Endothelial cell of umbilical vein (primary cell): Measurements from ENCODE around the gene TECTB.

Experiments used
- EZH2 ChIP-seq: IDR thresholded peaks from 2 replicates; pipeline ENCODE4 v1.6.1; 2012; ENCODE audit warnings: borderline replicate concordance, low read depth, mild to moderate bottlenecking, moderate library complexity, low read length, inconsistent platforms; ENCODE audit not compliant: severe bottlenecking
- FOS ChIP-seq: IDR thresholded peaks from 2 replicates; pipeline ENCODE4 v1.6.1; 2011; ENCODE audit warnings: mild to moderate bottlenecking, low read length, moderate library complexity, borderline replicate concordance; ENCODE audit not compliant: insufficient read depth
- GATA2 ChIP-seq: IDR thresholded peaks from 2 replicates; pipeline ENCODE4 v1.7.0; 2011; ENCODE audit warnings: low read depth, mild to moderate bottlenecking, moderate library complexity, mixed read lengths, low read length; ENCODE audit not compliant: insufficient read length, insufficient read depth
- JUN ChIP-seq: IDR thresholded peaks from 2 replicates; pipeline ENCODE4 v1.6.1; 2011; ENCODE audit warnings: borderline replicate concordance, low read depth; ENCODE audit not compliant: insufficient read length, insufficient read depth
- MAX ChIP-seq: IDR thresholded peaks from 2 replicates; pipeline ENCODE4 v1.6.1; 2011; ENCODE audit not compliant: insufficient read depth, insufficient read length
- MYC ChIP-seq: IDR thresholded peaks from one replicate; pipeline ENCODE4 v1.6.1; 2011; ENCODE audit warnings: mild to moderate bottlenecking, low read depth, low read length
- POLR2A ChIP-seq: IDR thresholded peaks from 2 replicates; pipeline ENCODE4 v1.6.1; 2012; ENCODE audit warnings: low read depth, mild to moderate bottlenecking, control low read depth, low read length
- POLR2AphosphoS5 ChIP-seq: IDR thresholded peaks from 2 replicates; pipeline ENCODE4 v1.6.1; 2012; ENCODE audit warnings: low read depth, mild to moderate bottlenecking, control low read depth, low read length, moderate library complexity; ENCODE audit not compliant: insufficient read depth
- TF ChIP-seq, protein P1 (sequence below), 2 donors: IDR thresholded peaks; 1 replicate in 1 of 2; 2 replicates in 1 of 2; pipeline ENCODE4 v1.5.1; 2011; ENCODE audit warnings: low read length in 2 of 2, mild to moderate bottlenecking in 2 of 2, moderate library complexity in 2 of 2, control low read depth in 1 of 2, inconsistent platforms in 1 of 2, low read depth in 1 of 2; ENCODE audit not compliant: insufficient read depth in 1 of 2; ENCODE audit errors: extremely low read depth in 1 of 2

- TF ChIP-seq JUN = no peak
- TF ChIP-seq, protein P1, sequence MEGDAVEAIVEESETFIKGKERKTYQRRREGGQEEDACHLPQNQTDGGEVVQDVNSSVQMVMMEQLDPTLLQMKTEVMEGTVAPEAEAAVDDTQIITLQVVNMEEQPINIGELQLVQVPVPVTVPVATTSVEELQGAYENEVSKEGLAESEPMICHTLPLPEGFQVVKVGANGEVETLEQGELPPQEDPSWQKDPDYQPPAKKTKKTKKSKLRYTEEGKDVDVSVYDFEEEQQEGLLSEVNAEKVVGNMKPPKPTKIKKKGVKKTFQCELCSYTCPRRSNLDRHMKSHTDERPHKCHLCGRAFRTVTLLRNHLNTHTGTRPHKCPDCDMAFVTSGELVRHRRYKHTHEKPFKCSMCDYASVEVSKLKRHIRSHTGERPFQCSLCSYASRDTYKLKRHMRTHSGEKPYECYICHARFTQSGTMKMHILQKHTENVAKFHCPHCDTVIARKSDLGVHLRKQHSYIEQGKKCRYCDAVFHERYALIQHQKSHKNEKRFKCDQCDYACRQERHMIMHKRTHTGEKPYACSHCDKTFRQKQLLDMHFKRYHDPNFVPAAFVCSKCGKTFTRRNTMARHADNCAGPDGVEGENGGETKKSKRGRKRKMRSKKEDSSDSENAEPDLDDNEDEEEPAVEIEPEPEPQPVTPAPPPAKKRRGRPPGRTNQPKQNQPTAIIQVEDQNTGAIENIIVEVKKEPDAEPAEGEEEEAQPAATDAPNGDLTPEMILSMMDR (IDR thresholded peaks at IDR 0.05; ENCODE audit: extremely low read depth in 1 of 2, insufficient read depth in 1 of 2, low read depth in 1 of 2, low read length in 2 of 2) = no peak
- TF ChIP-seq POLR2AphosphoS5 = no peak
- no peak for TF ChIP-seq POLR2A
- no peak for TF ChIP-seq FOS
- TF ChIP-seq GATA2 = no peak
- TF ChIP-seq EZH2 = no peak
- TF ChIP-seq MYC = no peak
- no peak for TF ChIP-seq MAX
Measured at GRCh38 chr10:112311481-112311880, 28.3 kb downstream of the TECTB start.
